Measurements from ENCODE around the gene ARSJ. TPM values are rescaled to one million over a fixed set of nuclear protein-coding genes. Genes with fewer than 3 reads are reported as not detected.

ARSJ gene
- total RNA-seq, 4 donors from 2014 or later: 1.8 to 5.2 (median 2.8) TPM

DNA sequence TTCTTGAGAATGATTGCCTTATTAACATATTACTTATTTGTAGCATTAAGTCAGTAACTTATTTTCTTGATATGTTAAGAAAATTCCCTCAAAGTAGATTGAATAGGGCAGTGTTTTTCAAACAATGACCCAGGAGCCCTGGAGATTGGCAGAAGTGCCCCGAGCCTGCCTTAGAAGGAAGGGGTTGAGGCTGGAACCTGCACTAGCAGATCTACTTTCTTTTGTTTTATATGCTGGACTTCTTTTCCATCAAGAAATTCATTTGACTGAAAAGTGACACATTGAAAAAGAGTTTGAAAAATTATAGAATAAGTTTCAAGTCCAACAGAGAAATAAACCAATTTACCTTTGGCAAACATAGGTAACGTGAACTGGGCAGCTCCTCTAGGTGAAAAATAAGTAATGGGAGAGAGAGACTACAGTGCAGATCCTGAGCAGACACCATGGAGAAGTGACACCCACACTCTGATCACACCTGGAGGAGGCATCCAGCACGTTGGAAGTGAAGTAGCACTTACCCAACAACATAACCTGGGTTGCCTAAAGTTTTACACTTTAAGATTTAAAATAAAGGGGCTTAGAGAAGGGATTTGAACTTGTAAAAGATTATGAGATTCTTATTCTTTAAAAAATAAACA lies 18.6 kb downstream of the ARSJ start:
- intact Hi-C loops (cut with DNase I; ENCODE audit: low total_unique reads) (no loop called here), in situ Hi-C loops (cut with MboI; ENCODE audit: low pct_ligation_motif_present in 1 of 4, low pct_unique_long_range_greater_than_20kb in 1 of 4, low sequenced_read_pairs in 3 of 4) (loop anchor here in 1 of 4 donors (25.0 kb wide), 1 partner anchor 101 kb away; no protein-coding TSS in a partner anchor)
- 42 to 54% methylated on average over 3 of the region's 3 CpGs for WGBS, 2 donors (ENCODE audit: low coverage in 1 of 2)
- Histone ChIP-seq H3K4me3 (no peak overlapping the region), H3K27ac (peak overlapping the region in 3 of 4 donors; percentile 0 to 58 (median 9)), H3K36me3 (no peaks in the 10 kb centered on the region), H3K9me3 (no peaks in the 10 kb centered on the region), H3K27me3 (no peaks in the 10 kb centered on the region), H3K4me1 (peaks cover 0 to 52% (median 15%) of the 10 kb centered on the region in 4 donors)
- TF ChIP-seq POLR2A (IDR thresholded peaks at IDR 0.05): no peak
- TF ChIP-seq POLR2AphosphoS5 (IDR thresholded peaks at IDR 0.05): no peak
- DNase-seq: no peak

DNA sequence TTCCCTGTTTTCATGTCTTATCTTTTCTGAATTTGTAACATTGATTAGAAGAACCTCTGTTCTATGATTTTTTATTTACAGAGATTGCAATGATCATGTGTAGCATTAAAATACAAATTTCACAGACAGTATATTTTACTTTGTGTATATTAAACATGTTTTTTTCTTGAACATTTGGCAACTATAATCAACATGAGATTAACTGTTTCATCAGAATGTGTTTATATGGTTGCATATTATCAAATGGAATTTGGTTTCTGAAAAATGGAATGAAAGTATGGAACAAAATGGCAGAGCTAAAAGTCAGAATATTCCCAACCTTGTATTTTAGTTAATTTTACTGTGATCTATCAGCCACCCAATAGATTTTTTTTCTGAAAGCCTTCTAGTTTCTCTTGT lies 19.9 kb downstream of the ARSJ start:
- intact Hi-C loops (cut with DNase I; ENCODE audit: low total_unique reads): no loop called here
- Histone ChIP-seq H3K9me3 (no peaks in the 10 kb centered on the region), H3K36me3 (no peaks in the 10 kb centered on the region), H3K4me1 (peaks cover 0 to 64% (median 18%) of the 10 kb centered on the region in 4 donors), H3K27ac (peak overlapping the region; percentile 9 to 61 (median 54)), H3K4me3 (no peak overlapping the region), H3K27me3 (no peaks in the 10 kb centered on the region)
- in situ Hi-C loops (cut with MboI; ENCODE audit: low pct_ligation_motif_present in 1 of 4, low pct_unique_long_range_greater_than_20kb in 1 of 4, low sequenced_read_pairs in 3 of 4): loop anchor here in 1 of 4 donors (25.0 kb wide), 1 partner anchor 103 kb away; no protein-coding TSS in a partner anchor
- TF ChIP-seq EP300 (IDR thresholded peaks at IDR 0.05; ENCODE audit: low read depth) (no peak), POLR2A (IDR thresholded peaks at IDR 0.05) (no peak), POLR2AphosphoS5 (IDR thresholded peaks at IDR 0.05) (no peak)
- TF ChIP-seq, protein P1, sequence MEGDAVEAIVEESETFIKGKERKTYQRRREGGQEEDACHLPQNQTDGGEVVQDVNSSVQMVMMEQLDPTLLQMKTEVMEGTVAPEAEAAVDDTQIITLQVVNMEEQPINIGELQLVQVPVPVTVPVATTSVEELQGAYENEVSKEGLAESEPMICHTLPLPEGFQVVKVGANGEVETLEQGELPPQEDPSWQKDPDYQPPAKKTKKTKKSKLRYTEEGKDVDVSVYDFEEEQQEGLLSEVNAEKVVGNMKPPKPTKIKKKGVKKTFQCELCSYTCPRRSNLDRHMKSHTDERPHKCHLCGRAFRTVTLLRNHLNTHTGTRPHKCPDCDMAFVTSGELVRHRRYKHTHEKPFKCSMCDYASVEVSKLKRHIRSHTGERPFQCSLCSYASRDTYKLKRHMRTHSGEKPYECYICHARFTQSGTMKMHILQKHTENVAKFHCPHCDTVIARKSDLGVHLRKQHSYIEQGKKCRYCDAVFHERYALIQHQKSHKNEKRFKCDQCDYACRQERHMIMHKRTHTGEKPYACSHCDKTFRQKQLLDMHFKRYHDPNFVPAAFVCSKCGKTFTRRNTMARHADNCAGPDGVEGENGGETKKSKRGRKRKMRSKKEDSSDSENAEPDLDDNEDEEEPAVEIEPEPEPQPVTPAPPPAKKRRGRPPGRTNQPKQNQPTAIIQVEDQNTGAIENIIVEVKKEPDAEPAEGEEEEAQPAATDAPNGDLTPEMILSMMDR (IDR thresholded peaks at IDR 0.05): no peak
- DNase-seq: no peak

DNA sequence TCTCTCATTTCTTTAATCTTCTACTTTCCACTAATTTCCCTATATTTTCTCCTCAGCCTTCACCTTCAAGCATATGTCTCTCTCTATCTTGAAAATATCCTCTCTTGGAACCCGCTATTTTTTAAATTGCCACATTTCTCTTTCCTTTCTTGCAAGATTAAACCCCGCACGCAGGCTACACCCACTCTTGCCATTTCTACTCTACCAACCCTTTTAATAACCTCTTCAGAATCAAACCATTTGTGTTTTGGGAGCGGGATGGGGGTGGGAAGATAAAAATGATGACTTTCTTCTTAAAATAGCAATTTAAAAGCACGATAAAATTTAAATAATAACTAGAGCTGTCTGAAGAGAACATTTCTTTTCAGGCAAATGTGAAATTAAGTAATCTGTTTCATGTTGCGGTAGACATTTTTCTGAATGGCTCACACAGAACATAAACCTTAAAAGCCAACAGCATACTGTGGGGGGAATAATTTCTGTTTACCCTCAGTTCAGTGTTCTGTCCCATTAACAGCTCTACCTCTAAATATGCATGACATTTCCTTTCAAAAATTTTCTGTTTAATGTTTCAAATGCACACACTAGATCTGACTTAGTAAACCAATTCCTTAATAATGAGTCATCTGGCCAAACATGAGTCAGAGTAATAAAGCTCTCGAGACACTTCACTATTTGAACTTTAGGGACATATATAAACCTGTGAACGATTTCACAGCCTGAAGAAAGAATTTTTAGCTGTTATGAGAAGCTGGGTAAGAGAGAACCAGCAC lies 20.5 kb downstream of the ARSJ start:
- intact Hi-C loops (cut with DNase I; ENCODE audit: low total_unique reads): no loop called here

DNA sequence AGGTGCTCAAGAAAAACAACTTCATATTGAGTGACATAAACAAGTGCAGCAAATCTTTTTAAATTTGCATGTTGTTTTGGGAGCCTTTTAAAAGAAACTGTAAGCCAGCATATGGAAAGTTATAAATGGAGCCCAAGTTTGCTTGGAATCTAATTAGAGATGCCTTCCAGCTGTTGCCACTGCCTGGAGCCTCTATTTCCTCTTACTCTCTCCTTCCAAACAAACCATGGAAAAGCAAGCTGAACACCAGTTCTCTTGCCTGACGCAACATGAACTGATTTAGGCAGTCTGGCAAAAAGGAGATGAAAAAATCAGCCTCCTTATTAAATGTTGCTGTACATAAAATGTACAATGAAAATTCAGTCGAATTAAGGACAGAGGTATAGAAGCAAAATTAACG lies 21.5 kb downstream of the ARSJ start:
- 76 to 77% methylated on average over 3 of the region's 3 CpGs for WGBS, 2 donors (ENCODE audit: low coverage in 1 of 2)
- no peaks in the 10 kb centered on the region for H3K36me3 ChIP-seq
- in situ Hi-C loops (cut with MboI; ENCODE audit: low pct_ligation_motif_present in 1 of 4, low pct_unique_long_range_greater_than_20kb in 1 of 4, low sequenced_read_pairs in 3 of 4) (loop anchor here in 1 of 4 donors (25.0 kb wide), 1 partner anchor 104 kb away; no protein-coding TSS in a partner anchor), intact Hi-C loops (cut with DNase I; ENCODE audit: low total_unique reads) (no loop called here)
- TF ChIP-seq EP300 (IDR thresholded peaks at IDR 0.05; ENCODE audit: low read depth) (no peak), POLR2A (IDR thresholded peaks at IDR 0.05) (no peak), POLR2AphosphoS5 (IDR thresholded peaks at IDR 0.05) (no peak)
- TF ChIP-seq, protein P1 (IDR thresholded peaks at IDR 0.05): no peak
- H3K4me1 ChIP-seq: peaks cover 0 to 68% (median 18%) of the 10 kb centered on the region in 4 donors
- H3K27ac ChIP-seq: peak overlapping the region; percentile 9 to 61 (median 54)
- no peaks in the 10 kb centered on the region for H3K9me3 ChIP-seq
- H3K4me3 ChIP-seq: no peak overlapping the region
- H3K27me3 ChIP-seq: no peaks in the 10 kb centered on the region
- no peak for DNase-seq

More for the DNA sequence above, 20.5 kb downstream of the ARSJ start:
- no peak for DNase-seq
- WGBS, 2 donors (ENCODE audit: low coverage in 1 of 2): 56 to 59% methylated on average over 8 of the region's 8 CpGs
- in situ Hi-C loops (cut with MboI; ENCODE audit: low pct_ligation_motif_present in 1 of 4, low pct_unique_long_range_greater_than_20kb in 1 of 4, low sequenced_read_pairs in 3 of 4): loop anchor here in 1 of 4 donors (25.0 kb wide), 1 partner anchor 103 kb away; no protein-coding TSS in a partner anchor
- Histone ChIP-seq H3K27me3 (no peaks in the 10 kb centered on the region), H3K9me3 (no peaks in the 10 kb centered on the region), H3K4me1 (peaks cover 0 to 68% (median 18%) of the 10 kb centered on the region in 4 donors), H3K27ac (peak overlapping the region; percentile 9 to 61 (median 54)), H3K36me3 (no peaks in the 10 kb centered on the region), H3K4me3 (no peak overlapping the region)
- TF ChIP-seq EP300 (IDR thresholded peaks at IDR 0.05; ENCODE audit: low read depth) (no peak), POLR2AphosphoS5 (IDR thresholded peaks at IDR 0.05) (peak; percentile 38 to 72 (median 68))

DNA sequence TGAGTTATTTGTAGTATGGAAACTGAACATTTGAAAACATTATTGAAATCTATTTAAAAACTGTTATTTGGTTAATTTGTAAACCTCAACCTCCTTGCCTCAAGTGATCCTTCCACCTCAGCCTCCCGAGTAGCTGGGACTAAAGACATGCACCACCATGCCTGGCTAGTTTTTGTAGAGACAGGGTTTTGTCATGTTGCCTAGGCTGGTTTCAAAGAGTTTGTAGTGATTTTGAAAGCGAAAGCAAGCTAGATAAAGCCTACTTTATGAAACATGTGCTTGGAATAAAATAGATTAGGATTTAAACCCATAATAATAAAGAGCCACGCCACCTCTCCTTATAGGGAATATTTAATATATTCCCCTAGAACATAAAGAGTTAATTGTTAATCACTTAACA lies 23.5 kb downstream of the ARSJ start:
- WGBS, 2 donors (ENCODE audit: low coverage in 1 of 2): 63 to 65% methylated on average over 2 to 3 of the region's 3 CpGs
- Histone ChIP-seq H3K36me3 (no peaks in the 10 kb centered on the region), H3K4me3 (no peak overlapping the region), H3K27me3 (no peaks in the 10 kb centered on the region), H3K9me3 (no peaks in the 10 kb centered on the region), H3K4me1 (peaks cover 5 to 69% (median 21%) of the 10 kb centered on the region in 4 donors), H3K27ac (no peak overlapping the region)
- TF ChIP-seq, protein P1 (IDR thresholded peaks at IDR 0.05): no peak
- TF ChIP-seq EP300 (IDR thresholded peaks at IDR 0.05; ENCODE audit: low read depth) (no peak), POLR2AphosphoS5 (IDR thresholded peaks at IDR 0.05) (no peak), POLR2A (IDR thresholded peaks at IDR 0.05) (no peak)
- no peak for DNase-seq
- intact Hi-C loops (cut with DNase I; ENCODE audit: low total_unique reads) (no loop called here), in situ Hi-C loops (cut with MboI; ENCODE audit: low pct_ligation_motif_present in 1 of 4, low pct_unique_long_range_greater_than_20kb in 1 of 4, low sequenced_read_pairs in 3 of 4) (loop anchor here in 1 of 4 donors (25.0 kb wide), 1 partner anchor 106 kb away; no protein-coding TSS in a partner anchor)
